ENCODE results near the gene CASP6.

The CASP6 gene

GRCh38 chr4:109723110-109723509 is 19.9 kb upstream of the CASP6 start:
- Histone ChIP-seq H2BK12ac (ENCODE audit: low read length) (no peak overlapping the region), H3K36me3 (ENCODE audit: control insufficient read depth in 1 of 2, insufficient read depth in 2 of 2, low read length in 2 of 2) (no peaks in the 10 kb centered on the region), H2BK5ac (ENCODE audit: low read depth, low read length, poor library complexity) (no peak overlapping the region), H3K14ac (ENCODE audit: low read length) (no peak overlapping the region), H3K79me1 (ENCODE audit: low read length) (no peaks in the 10 kb centered on the region), H4K12ac (ENCODE audit: low read depth, low read length) (no peak overlapping the region), H4K8ac (ENCODE audit: low read depth, low read length) (no peak overlapping the region), H3K9me3 (ENCODE audit: insufficient read depth, low read depth, low read length) (no peaks in the 10 kb centered on the region), H3K4ac (ENCODE audit: low read depth, low read length) (no peak overlapping the region), H3K4me3 (ENCODE audit: low read depth, low read length) (no peak overlapping the region), H4K91ac (ENCODE audit: low read depth, low read length) (no peak overlapping the region), H3K4me1 (ENCODE audit: control insufficient read depth in 1 of 2, insufficient read depth in 2 of 2, low read length in 2 of 2) (peaks cover 3% of the 10 kb centered on the region in 2 experiments), H3K9ac (ENCODE audit: low read length) (no peak overlapping the region), H2BK120ac (ENCODE audit: insufficient read depth, low read length, poor library complexity) (no peak overlapping the region), H3K27me3 (ENCODE audit: insufficient read depth, low read length) (no peaks in the 10 kb centered on the region), H2AFZ (ENCODE audit: insufficient read depth, low read length, poor library complexity) (no peak overlapping the region), H2AK5ac (ENCODE audit: low read length) (no peak overlapping the region), H3K18ac (ENCODE audit: low read length) (no peak overlapping the region), H3K4me2 (ENCODE audit: low read length) (no peak overlapping the region), H3K27ac (ENCODE audit: low read depth, low read length) (no peak overlapping the region), H3K79me2 (ENCODE audit: control insufficient read depth, insufficient read depth, low read length, poor library complexity) (peaks cover 3% of the 10 kb centered on the region), H3K23ac (ENCODE audit: low read length) (no peak overlapping the region)
- WGBS (ENCODE audit: extremely low coverage, insufficient coverage, insufficient read length) = no CpG with 5 or more reads among the region's 2 CpGs
- DNase-seq = no peak

GRCh38 chr4:109722357-109722756 is 19.1 kb upstream of the CASP6 start:
- no peak overlapping the region for H3K4me3 ChIP-seq (ENCODE audit: low read depth, low read length)
- no peak overlapping the region for H4K12ac ChIP-seq (ENCODE audit: low read depth, low read length)
- no peak overlapping the region for H2AK5ac ChIP-seq (ENCODE audit: low read length)
- no peak overlapping the region for H2BK5ac ChIP-seq (ENCODE audit: low read depth, low read length, poor library complexity)
- no peak overlapping the region for H4K91ac ChIP-seq (ENCODE audit: low read depth, low read length)
- no peak overlapping the region for H3K4ac ChIP-seq (ENCODE audit: low read depth, low read length)
- H3K27ac ChIP-seq (ENCODE audit: low read depth, low read length) = no peak overlapping the region
- no peak overlapping the region for H2BK120ac ChIP-seq (ENCODE audit: insufficient read depth, low read length, poor library complexity)
- H2AFZ ChIP-seq (ENCODE audit: insufficient read depth, low read length, poor library complexity) = no peak overlapping the region
- DNase-seq = no peak
- H3K9me3 ChIP-seq (ENCODE audit: insufficient read depth, low read depth, low read length) = no peaks in the 10 kb centered on the region
- no peaks in the 10 kb centered on the region for H3K4me1 ChIP-seq (ENCODE audit: control insufficient read depth in 1 of 2, insufficient read depth in 2 of 2, low read length in 2 of 2)
- no peak overlapping the region for H3K9ac ChIP-seq (ENCODE audit: low read length)
- no peaks in the 10 kb centered on the region for H3K79me1 ChIP-seq (ENCODE audit: low read length)
- no peaks in the 10 kb centered on the region for H3K27me3 ChIP-seq (ENCODE audit: insufficient read depth, low read length)
- H3K79me2 ChIP-seq (ENCODE audit: control insufficient read depth, insufficient read depth, low read length, poor library complexity) = no peaks in the 10 kb centered on the region
- H3K4me2 ChIP-seq (ENCODE audit: low read length) = no peak overlapping the region
- H3K18ac ChIP-seq (ENCODE audit: low read length) = no peak overlapping the region
- no peaks in the 10 kb centered on the region for H3K36me3 ChIP-seq (ENCODE audit: control insufficient read depth in 1 of 2, insufficient read depth in 2 of 2, low read length in 2 of 2)
- no peak overlapping the region for H4K8ac ChIP-seq (ENCODE audit: low read depth, low read length)
- no peak overlapping the region for H3K23ac ChIP-seq (ENCODE audit: low read length)
- no peak overlapping the region for H2BK12ac ChIP-seq (ENCODE audit: low read length)
- no peak overlapping the region for H3K14ac ChIP-seq (ENCODE audit: low read length)

- Histone ChIP-seq H3K4me1 (ENCODE audit: control insufficient read depth in 1 of 2, insufficient read depth in 2 of 2, low read length in 2 of 2) (no peaks in the 10 kb centered on the region), H3K27me3 (ENCODE audit: insufficient read depth, low read length) (no peaks in the 10 kb centered on the region), H3K9me3 (ENCODE audit: insufficient read depth, low read depth, low read length) (no peaks in the 10 kb centered on the region), H3K4me2 (ENCODE audit: low read length) (no peak overlapping the region), H2BK5ac (ENCODE audit: low read depth, low read length, poor library complexity) (no peak overlapping the region), H3K36me3 (ENCODE audit: control insufficient read depth in 1 of 2, insufficient read depth in 2 of 2, low read length in 2 of 2) (no peaks in the 10 kb centered on the region), H2BK120ac (ENCODE audit: insufficient read depth, low read length, poor library complexity) (no peak overlapping the region), H3K79me1 (ENCODE audit: low read length) (no peaks in the 10 kb centered on the region), H2AFZ (ENCODE audit: insufficient read depth, low read length, poor library complexity) (no peak overlapping the region), H3K14ac (ENCODE audit: low read length) (no peak overlapping the region), H3K4ac (ENCODE audit: low read depth, low read length) (no peak overlapping the region), H3K23ac (ENCODE audit: low read length) (no peak overlapping the region), H3K9ac (ENCODE audit: low read length) (no peak overlapping the region), H3K4me3 (ENCODE audit: low read depth, low read length) (no peak overlapping the region), H4K91ac (ENCODE audit: low read depth, low read length) (no peak overlapping the region), H2BK12ac (ENCODE audit: low read length) (no peak overlapping the region), H4K8ac (ENCODE audit: low read depth, low read length) (no peak overlapping the region), H4K12ac (ENCODE audit: low read depth, low read length) (no peak overlapping the region), H3K27ac (ENCODE audit: low read depth, low read length) (no peak overlapping the region), H3K79me2 (ENCODE audit: control insufficient read depth, insufficient read depth, low read length, poor library complexity) (no peaks in the 10 kb centered on the region), H3K18ac (ENCODE audit: low read length) (no peak overlapping the region), H2AK5ac (ENCODE audit: low read length) (no peak overlapping the region)
- WGBS (ENCODE audit: extremely low coverage, insufficient coverage, insufficient read length) = no CpG with 5 or more reads among the region's 7 CpGs
- peak; percentile 64 to 78 for DNase-seq
These were observed 17.8 kb upstream of the CASP6 start for GRCh38 chr4:109721033-109721432.

GRCh38 chr4:109719604-109720003 is 16.4 kb upstream of the CASP6 start:
- Histone ChIP-seq H3K79me2 (ENCODE audit: control insufficient read depth, insufficient read depth, low read length, poor library complexity) (no peaks in the 10 kb centered on the region), H3K79me1 (ENCODE audit: low read length) (no peaks in the 10 kb centered on the region), H2AK5ac (ENCODE audit: low read length) (no peak overlapping the region), H3K23ac (ENCODE audit: low read length) (no peak overlapping the region), H3K4me1 (ENCODE audit: control insufficient read depth in 1 of 2, insufficient read depth in 2 of 2, low read length in 2 of 2) (no peaks in the 10 kb centered on the region), H4K8ac (ENCODE audit: low read depth, low read length) (no peak overlapping the region), H3K4ac (ENCODE audit: low read depth, low read length) (no peak overlapping the region), H2BK12ac (ENCODE audit: low read length) (no peak overlapping the region), H2AFZ (ENCODE audit: insufficient read depth, low read length, poor library complexity) (no peak overlapping the region), H2BK5ac (ENCODE audit: low read depth, low read length, poor library complexity) (no peak overlapping the region), H3K9ac (ENCODE audit: low read length) (no peak overlapping the region), H3K4me2 (ENCODE audit: low read length) (no peak overlapping the region), H4K91ac (ENCODE audit: low read depth, low read length) (no peak overlapping the region), H3K9me3 (ENCODE audit: insufficient read depth, low read depth, low read length) (no peaks in the 10 kb centered on the region), H2BK120ac (ENCODE audit: insufficient read depth, low read length, poor library complexity) (no peak overlapping the region), H3K36me3 (ENCODE audit: control insufficient read depth in 1 of 2, insufficient read depth in 2 of 2, low read length in 2 of 2) (peaks cover 0 to 3% of the 10 kb centered on the region in 2 experiments), H3K18ac (ENCODE audit: low read length) (no peak overlapping the region), H4K12ac (ENCODE audit: low read depth, low read length) (no peak overlapping the region), H3K14ac (ENCODE audit: low read length) (no peak overlapping the region), H3K4me3 (ENCODE audit: low read depth, low read length) (no peak overlapping the region), H3K27ac (ENCODE audit: low read depth, low read length) (no peak overlapping the region), H3K27me3 (ENCODE audit: insufficient read depth, low read length) (no peaks in the 10 kb centered on the region)
- WGBS (ENCODE audit: extremely low coverage, insufficient coverage, insufficient read length) = no CpG with 5 or more reads among the region's 4 CpGs
- no peak for DNase-seq
